Stimulated activated CD4-positive, alpha-beta T cell treated with anti-CD3 and anti-CD28 coated beads, Interleukin-4, amount 100 ng/mL, for 48 hours (primary cell): ENCODE data around the gene SCAI.
"Not testable (repeated sequence)": the region's sequence is repeated elsewhere in the genome, so short reads cannot be mapped to it uniquely, and the experiment has no call there.

Experiments
- DNase-seq, 2 donors: peaks; one replicate each; pipeline ENCODE4 v3.0.0-alpha.2; 2020; ENCODE audit warnings: low read depth in 2 of 2

SCAI gene

DNA sequence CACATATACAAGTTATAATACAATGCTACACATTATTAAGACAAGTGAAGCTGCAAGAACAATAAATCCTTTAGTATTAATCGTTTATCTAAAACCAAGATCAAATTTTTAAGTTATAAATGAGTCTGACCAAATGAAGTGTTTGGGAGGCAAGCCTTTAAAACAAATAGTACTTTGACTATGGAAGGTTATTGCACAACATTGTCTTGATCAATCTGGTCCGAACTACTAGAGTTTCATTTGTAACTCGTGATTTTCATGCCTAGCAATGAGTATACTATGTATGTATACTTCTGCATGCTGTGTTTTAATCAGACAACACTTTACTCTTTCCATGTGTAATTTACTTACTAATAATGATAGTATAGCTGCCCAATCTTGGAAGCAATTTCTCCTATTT is 115.3 kb downstream of the SCAI start:
- DNase-seq = no peak

DNA sequence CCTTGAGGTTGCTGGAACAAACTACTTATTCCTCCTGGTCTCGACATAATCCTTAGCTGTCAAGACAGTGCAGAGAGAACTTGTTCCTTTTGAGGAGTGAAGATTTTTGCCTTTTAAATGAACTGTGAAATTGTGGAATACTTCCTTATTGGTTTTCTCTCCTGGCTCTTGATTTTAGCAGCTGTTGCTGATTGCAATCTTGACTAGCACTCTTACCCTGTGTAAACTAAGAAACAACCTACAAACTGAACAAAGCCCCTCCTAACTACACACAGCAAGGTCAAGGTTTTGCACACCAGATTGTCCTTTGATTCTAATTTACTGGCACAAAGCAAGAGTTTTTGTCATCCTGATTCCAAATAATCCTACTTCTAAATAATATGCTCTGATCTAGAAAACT is 118.4 kb downstream of the SCAI start:
- DNase-seq = no peak

DNA sequence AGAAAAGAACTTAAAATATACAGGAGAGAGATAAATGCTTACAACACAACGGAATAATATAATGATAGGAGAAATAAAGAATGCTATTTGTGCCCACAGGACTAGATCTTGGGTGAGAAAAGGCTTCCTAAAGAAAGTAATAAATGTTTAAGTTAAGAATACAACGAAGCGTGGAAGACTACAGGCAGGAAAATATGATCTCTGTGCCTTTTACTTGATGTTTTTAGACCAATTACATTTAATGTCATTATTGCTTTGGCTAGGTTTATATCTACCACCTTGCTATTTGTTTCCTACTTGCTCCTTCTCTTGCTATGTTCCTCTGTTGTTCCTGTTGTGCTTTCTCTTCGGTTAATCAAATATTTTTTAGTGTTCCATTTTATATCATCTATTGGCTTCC is 122.3 kb downstream of the SCAI start:
- no peak for DNase-seq

DNA sequence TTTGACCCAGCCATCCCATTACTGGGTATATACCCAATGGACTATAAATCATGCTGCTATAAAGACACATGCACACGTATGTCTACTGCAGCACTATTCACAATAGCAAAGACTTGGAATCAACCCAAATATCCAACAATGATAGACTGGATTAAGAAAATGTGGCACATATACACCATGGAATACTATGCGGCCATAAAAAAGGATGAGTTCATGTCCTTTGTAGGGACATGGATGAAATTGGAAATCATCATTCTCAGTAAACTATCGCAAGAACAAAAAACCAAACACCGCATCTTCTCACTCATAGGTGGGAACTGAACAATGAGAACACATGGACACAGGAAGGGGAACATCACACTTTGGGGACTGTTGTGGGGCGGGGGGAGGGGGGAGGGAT is 127.7 kb downstream of the SCAI start:
- DNase-seq = not testable (repeated sequence)

DNA sequence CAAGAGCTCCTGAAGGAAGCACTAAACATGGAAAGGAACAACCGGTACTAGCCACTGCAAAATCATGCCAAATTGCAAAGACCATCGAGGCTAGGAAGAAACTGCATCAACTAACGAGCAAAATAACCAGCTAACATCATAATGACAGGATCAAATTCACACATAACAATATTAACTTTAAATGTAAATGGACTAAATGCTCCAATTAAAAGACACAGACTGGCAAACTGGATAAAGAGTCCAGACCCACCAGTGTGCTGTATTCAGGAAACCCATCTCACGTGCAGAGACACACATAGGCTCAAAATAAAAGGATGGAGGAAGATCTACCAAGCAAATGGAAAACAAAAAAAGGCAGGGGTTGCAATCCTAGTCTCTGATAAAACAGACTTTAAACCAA is 131.3 kb downstream of the SCAI start:
- not testable (repeated sequence) for DNase-seq

DNA sequence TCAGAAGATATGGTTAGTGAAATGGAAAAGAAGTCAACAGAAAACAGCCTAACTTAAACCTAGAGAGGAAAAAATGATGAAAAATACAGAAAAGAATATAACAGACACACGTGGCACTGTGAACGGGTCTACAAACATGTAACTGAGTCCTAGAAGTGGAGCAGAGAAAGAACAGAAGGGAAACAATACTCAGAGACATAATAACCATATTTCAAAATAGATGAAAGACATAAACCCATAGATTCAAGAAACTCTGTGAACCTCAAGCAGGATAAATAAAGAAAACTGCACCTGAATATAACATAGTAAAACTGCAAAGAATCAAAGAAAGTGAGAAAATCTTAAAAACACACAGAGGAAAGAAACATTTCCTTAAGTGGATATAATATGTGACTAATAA is 134.7 kb downstream of the SCAI start:
- DNase-seq = no peak

DNA sequence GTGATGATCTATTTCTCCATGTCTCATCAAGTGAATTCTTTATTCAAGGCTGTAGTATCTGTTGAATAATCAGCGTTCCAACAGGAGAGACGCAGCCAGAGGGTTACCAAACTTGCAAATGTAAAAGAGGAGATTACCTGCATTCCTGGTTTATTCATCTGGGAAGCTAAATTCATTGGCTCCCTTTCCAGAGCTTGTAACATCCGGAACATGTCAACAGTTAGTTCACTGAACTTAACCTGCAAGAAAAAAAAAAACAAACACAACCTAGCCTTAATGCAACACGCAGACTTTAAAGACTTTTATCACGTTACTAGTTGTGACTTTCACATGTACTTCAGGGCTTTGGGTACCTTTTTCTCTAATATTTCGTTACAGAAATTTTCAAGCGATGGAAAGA is 140.0 kb downstream of the SCAI start:
- no peak for DNase-seq

DNA sequence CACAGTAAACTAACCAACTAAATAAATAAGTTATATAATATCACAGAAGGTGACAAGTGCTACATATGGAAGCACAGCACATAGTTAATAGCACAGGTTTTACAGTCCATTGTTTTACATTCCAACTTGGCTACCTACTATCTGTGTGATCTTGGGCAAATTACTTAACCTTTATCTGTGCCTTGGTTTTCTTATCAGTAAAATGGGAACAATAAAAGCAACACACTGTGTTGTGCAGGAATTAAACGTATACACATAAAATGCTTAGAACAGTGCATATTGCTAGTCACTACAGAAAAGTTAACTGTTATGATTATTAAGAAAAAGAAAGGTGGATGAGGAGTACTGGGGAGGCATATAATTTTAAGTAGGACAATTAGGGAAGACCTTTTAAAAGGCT is 159.6 kb downstream of the SCAI start:
- DNase-seq = no peak

DNA sequence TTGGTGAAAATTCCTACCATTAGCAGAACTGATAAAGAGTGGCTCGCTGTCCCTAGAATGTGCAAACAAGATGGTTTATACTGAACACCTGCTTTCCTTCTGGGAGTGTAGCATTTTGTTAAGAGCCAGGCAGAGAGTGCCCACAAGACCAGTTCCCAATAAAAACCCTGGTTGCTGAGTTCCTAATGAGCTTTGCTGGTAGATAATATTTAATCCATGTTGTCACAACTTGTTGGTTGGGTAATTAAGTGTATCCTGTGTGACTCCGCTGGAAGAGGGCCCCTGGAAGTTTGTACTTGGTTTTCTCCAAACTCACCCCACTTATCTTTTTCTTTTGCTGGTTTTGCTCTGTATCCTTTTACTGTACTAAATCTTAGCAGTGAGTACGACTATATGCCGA is 162.9 kb downstream of the SCAI start:
- DNase-seq = no peak

DNA sequence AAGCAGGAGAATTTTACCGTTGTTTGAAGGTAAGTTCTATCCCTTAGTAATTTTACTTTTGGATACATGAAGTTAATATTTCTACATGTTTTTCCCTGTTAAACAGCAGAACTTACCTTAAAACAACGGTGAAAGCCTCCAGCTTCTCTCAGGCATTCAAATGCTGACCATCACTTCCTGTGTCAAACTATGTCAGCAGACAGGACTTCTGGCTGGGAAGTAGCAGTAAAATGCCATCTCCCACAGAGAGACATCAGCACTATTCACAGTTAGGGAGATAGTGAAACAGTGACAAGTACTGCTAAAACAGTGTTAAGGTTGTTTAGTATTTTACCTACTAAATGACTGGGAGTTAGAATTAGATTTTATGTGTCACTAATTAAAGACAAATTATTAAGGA is 168.2 kb downstream of the SCAI start:
- no peak for DNase-seq

DNA sequence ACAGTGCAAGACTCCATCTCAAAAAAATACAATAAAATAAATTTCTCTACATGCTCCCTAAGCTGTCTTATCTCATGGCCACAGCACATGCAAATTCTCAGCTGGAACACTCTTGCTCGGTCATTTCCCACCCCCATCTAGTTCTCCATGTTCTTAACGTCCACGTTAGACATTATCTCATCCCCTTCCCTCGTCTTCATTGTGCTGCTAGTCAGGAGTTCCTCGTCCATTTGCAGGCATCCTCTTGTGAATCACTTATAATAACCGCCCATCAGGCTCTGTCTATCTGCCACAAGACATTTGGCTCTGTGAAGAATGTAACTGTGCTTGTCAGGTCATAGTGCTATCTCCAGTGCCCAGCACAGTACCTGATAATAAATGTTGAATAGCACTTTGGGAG is 169.5 kb downstream of the SCAI start:
- DNase-seq = no peak

DNA sequence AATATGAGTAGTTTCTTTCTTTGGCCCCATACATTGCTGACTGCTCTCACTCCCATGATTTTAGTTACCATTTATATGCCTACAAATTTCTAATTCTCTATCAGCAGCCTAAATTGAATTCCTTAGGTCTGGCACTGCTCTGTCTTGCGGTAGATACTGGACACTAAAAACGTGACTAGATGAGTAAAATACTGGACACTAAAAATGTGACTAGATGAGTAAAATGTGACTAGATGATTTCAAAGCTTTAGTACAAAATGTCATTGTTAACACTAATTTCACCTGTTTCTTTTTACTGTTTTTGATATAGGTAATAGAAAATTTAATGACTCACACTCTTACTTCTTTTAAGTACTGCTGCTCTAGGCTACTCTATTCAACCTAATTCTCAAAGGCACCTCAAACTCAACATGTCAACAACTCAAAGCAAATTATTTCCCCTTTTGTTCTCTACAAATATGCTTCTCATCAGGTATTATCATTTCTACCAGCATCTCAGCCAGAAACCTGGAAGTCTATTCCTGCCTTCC is 171.0 kb downstream of the SCAI start:
- DNase-seq = no peak

DNA sequence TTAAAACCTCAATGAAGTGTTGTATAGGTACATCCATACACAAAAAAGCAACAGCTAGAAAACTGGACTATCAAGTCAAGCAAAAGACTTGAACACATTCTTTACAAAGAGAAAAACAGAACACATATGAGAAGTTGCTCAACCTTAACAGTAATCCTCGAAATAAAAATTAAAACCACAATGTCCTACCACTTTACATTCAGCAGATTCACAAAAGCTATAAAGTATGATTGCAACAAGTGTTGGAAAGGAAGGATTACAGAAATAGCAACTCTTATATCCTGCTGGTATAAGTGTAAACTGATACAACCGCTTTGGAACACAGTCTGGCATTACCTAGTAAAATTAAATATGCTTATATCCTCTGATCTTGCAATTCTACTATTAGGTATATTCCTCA is 173.9 kb downstream of the SCAI start:
- no peak for DNase-seq

DNA sequence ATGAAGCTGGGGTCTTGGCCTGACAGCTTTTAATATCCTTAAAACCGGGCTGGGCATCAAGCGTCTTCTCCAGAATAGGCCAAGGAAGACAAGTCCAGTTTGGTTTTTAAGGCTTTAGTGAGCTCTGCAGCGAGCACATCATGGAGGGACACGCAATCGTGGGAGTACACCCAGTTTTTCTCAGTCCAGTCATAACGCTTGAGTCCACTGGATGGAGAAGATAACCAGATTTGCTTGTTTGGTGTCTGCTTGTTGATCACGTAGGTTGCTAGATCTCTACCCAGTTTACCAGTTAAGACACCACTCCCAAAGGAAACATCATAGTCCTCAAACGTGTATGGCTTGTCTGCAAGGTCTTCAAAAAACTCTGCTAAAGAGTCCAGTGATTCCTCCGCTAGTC is 175.1 kb downstream of the SCAI start:
- no peak for DNase-seq

DNA sequence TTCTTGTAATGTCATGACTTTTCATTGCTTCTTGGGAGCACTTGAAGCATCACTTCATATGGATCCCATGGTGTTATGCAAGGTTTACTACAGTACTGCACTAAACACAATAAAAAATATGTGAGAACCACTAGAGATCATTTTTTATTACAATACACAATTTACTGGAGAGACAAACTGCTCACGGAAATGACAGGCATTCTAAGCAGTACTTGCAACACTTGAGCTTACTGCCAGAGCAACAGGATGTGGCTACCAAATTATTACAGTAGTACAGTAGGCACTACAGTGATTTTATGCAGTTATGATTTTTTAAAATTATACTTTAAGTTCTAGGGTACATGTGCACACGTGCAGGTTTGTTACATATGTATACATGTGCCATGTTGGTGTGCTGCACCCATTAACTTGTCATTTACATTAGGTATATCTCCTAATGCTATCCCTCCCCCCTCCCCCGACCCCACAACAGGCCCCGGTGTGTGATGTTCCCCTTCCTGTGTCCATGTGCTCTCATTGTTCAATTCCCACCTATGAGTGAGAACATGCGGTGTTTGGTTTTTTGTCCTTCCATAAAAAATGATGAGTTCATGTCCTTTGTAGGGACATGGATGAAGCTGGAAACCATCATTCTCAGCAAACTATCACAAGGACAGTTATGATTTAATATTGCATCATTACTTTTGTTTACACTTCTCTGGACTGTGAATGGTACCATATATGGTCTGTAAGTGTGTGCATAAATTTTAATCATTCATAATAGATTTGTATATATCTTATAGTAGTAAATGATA is 177.4 kb downstream of the SCAI start:
- DNase-seq = not testable (repeated sequence)

DNA sequence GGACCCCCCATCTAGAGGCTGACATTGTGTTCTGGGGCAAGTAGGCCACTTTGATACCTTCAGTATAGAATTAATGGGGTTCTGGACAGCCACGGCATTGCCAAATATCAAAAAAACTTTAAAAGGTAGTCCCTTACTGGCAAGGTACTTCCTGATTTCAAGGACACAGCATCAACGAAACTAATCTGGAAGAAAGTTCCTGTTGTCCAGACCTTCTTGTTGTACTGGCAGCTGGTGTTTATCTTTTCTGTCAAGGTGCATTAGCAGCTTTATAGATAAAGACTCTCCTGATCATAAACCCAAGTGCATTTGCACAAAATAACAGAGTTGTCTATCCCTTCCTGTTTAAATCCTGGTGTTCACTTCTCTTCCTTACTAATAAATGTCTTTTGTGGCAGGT is 178.7 kb downstream of the SCAI start:
- no peak for DNase-seq

DNA sequence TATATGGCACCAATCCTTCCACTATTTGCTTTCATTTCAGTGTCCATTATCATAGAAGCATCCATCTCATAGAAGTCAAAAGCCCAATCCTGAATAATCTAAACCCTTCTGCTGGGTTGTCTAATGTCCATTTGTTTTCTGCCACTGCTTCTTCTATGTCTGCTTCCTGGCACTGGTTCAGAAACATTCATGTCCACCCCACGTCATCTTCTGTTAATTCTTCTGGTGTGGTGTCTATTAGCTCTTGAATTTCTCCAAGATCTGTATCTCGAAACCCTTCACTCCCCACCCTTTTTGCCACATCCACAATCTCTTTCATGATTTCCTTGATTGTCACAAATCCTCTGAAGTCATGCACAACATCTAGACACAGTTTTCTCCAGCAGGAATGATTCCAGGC is 179.3 kb downstream of the SCAI start:
- no peak for DNase-seq

DNA sequence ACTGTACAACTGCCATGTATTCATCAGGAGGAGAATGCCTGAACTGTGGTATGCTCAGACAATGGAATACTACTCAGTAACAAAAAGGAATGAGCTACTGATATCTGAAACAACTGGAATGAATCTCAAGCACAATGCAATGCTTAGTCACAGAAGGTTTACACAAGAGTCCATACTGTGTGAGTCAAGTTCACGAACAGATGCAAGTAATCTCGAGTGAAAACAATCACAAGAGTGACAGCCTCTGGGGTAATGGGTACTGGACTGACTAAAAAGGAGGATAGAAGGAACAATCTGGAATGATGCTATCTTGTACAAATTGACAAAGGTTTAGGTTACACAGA is 182.9 kb downstream of the SCAI start:
- no peak for DNase-seq

DNA sequence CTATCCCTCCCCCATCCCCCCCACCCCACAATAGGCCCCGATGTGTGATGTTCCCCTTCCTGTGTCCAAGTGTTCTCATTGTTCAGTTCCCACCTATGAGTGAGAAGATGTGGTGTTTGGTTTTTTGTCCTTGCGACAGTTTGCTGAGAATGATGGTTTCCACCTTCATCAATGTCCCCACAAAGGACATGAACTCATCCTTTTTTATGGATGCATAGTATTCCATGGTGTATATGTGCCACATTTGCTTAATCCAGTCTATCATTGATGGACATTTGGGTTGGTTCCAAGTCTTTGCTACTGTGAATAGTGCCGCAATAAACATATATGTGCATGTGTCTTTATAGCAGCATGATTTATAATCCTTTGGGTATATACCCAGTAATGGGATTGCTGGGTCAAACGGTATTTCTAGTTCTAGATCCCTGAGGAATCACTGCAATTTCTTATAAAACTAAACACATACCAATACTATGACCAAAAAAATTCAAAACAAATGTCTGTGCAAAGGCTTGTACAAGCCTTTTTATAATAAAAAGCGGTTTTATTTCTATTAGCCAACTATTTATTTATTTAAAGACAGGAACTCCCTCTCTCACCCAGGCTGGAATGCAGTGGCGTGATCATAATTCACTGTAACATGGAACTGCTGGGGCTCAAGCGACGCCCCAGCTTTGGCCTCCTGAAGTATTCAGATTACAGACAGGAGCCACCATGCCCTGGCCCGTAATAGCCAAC is 183.5 kb downstream of the SCAI start:
- DNase-seq = not testable (repeated sequence)

DNA sequence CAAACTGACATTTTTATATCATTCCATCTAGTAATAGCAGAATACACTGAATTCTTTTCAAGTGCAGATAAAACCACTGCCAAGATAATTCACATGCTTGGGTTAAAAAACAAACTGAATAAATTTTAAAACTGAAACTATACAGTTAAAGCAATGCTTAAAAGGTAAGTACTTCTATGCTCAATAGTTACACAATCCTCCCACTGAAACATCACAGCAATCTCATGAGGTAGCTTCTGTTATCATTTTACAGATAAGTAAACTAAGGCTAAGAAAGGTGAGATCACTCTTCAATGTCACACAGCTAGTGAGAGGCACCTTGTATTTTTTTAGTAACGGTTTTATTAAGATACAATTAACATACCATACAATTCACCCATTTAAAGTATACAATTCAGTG is 189.1 kb downstream of the SCAI start:
- DNase-seq = no peak

DNA sequence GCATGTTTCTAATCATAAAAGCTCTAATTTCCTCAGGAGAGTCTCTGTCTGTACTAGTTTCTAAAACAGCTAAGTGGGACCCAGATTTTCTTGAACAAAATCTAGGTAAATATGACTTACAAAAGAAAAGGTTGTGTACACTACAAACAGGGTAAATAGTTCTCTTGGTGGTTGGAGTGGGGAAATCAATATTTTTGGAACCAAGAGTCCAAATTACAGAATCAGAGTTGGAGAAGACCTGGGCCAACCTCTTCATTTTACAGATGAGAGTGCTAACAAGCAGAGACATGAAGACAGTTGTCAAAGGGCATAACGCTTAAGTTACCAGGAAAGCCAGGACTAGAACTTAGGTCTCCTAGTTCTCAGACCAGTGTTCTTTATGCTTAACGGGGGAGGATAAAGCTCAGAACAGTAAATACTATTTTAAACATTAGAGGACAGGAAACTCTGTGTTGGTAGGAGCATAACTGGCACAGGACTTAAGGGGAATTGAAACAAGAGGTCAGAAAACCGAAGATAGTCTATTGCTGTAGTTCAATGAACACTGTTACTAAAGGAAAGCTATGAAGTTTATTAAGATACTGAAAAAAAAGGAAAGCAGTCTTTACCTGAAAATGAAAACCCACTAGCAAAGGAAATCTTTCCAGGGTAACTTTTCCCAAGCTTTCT is 193.1 kb downstream of the SCAI start:
- DNase-seq = no peak

DNA sequence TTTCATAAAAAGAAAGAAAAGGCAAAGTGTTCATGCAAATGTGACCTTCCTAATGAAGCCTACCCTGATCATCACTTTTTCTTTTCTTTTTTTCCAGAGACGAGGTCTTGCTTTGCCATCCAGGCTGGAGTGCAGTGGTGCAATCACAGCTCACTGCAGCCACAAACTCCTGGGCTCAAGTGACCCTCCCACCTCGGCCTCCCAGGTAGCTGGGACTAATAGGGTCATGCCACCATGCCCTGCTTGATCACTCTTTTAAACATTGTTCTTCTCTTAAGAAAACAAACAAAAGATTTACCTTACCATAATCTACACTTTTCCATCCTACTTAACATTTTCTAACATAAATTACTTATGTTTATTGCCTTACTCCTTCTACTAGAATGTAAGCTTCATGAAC is 193.9 kb downstream of the SCAI start:
- no peak for DNase-seq
